ENCODE data around the gene TEX54. TPM values are rescaled to one million over a fixed set of nuclear protein-coding genes. Genes with fewer than 3 reads are reported as not detected.
"Not testable (repeated sequence)": the region's sequence is repeated elsewhere in the genome, so short reads cannot be mapped to it uniquely, and the experiment has no call there.

The TEX54 gene
- total RNA-seq, 4 donors from 2014 or later: not detected

GRCh38 chr11:62842171-62842741 lies 9.6 kb upstream of the TEX54 start:
- H3K36me3 ChIP-seq: peaks cover 0 to 2% (median 0%) of the 10 kb centered on the region in 3 donors
- peak overlapping the region; percentile 34 to 77 (median 58) for H3K4me3 ChIP-seq
- peak overlapping the region; percentile 98 to 100 (median 99) for H3K27ac ChIP-seq
- TF ChIP-seq CTCF (IDR thresholded peaks at IDR 0.05) (no peak), EP300 (IDR thresholded peaks at IDR 0.05) (no peak), POLR2A (IDR thresholded peaks at IDR 0.05) (no peak)
- H3K4me1 ChIP-seq: peaks cover 0 to 30% (median 7%) of the 10 kb centered on the region in 4 donors
- 6 to 7% methylated on average over 23 to 30 of the region's 30 CpGs for WGBS, 2 donors
- H3K27me3 ChIP-seq: no peaks in the 10 kb centered on the region
- no peak for DNase-seq (ENCODE audit: low spot score in 2 of 2)
- H3K9me3 ChIP-seq: no peaks in the 10 kb centered on the region

GRCh38 chr11:62841361-62842170 lies 8.9 kb upstream of the TEX54 start:
- peak; percentile 68 to 87 for DNase-seq (ENCODE audit: low spot score in 2 of 2)
- H3K4me1 ChIP-seq: peaks cover 0 to 30% (median 7%) of the 10 kb centered on the region in 4 donors
- peak overlapping the region; percentile 69 to 97 (median 86) for H3K4me3 ChIP-seq
- TF ChIP-seq CTCF (IDR thresholded peaks at IDR 0.05): peak in 1 of 5 experiments; percentile 35
- peak; percentile 63 to 100 for TF ChIP-seq EP300 (IDR thresholded peaks at IDR 0.05)
- TF ChIP-seq POLR2A (IDR thresholded peaks at IDR 0.05): peak; percentile 96 to 99
- H3K27ac ChIP-seq: peak overlapping the region; percentile 98 to 100 (median 99)
- no peaks in the 10 kb centered on the region for H3K27me3 ChIP-seq
- WGBS, 2 donors: 0 to 1% methylated on average over 33 of the region's 33 CpGs
- peaks cover 0 to 9% (median 0%) of the 10 kb centered on the region in 3 donors for H3K36me3 ChIP-seq
- no peaks in the 10 kb centered on the region for H3K9me3 ChIP-seq

- WGBS, 2 donors: 1 to 2% methylated on average over 41 of the region's 41 CpGs
- Histone ChIP-seq H3K4me3 (peak overlapping the region; percentile 69 to 97 (median 86)), H3K4me1 (peaks cover 0 to 36% (median 7%) of the 10 kb centered on the region in 4 donors), H3K27ac (peak overlapping the region; percentile 98 to 100 (median 99)), H3K36me3 (peaks cover 0 to 17% (median 0%) of the 10 kb centered on the region in 3 donors)
- DNase-seq (ENCODE audit: low spot score in 2 of 2): peak; percentile 61 to 79
- not testable (repeated sequence) for H3K27me3 ChIP-seq, H3K9me3 ChIP-seq
- TF ChIP-seq EP300 (IDR thresholded peaks at IDR 0.05): peak in 1 of 2 donors; percentile 8
Measured at GRCh38 chr11:62840721-62841360, 8.2 kb upstream of the TEX54 start.

GRCh38 chr11:62839050-62839945 lies 6.7 kb upstream of the TEX54 start, which contains the start of gene WDR74:
Gene WDR74 (minus strand): TSS chr11:62839590. CDS start chr11:62839570, 20 bp downstream.
- Histone ChIP-seq H3K27ac (peak within 1 kb of the TSS; percentile 98 to 100 (median 99)), H3K27me3 (no peaks in the 10 kb centered on the region), H3K36me3 (peaks cover 0 to 32% (median 5%) of the 10 kb centered on the region in 3 donors), H3K4me1 (peaks cover 0 to 47% (median 7%) of the 10 kb centered on the region in 4 donors), H3K4me3 (peak within 1 kb of the TSS; percentile 69 to 97 (median 86)), H3K9me3 (no peaks in the 10 kb centered on the region)
- TF ChIP-seq CTCF (IDR thresholded peaks at IDR 0.05) (peak in 1 of 5 experiments; percentile 32), POLR2A (IDR thresholded peaks at IDR 0.05) (peak; percentile 92 to 93), EP300 (IDR thresholded peaks at IDR 0.05) (peak; percentile 55 to 100)
- WGBS, 2 donors: 0% methylated on average over 48 to 62 of the region's 62 CpGs
- DNase-seq (ENCODE audit: low spot score in 2 of 2): peak; percentile 82 to 87

GRCh38 chr11:62835336-62835735 lies 2.7 kb upstream of the TEX54 start:
- no peak for TF ChIP-seq POLR2A (IDR thresholded peaks at IDR 0.05)
- TF ChIP-seq EP300 (IDR thresholded peaks at IDR 0.05): no peak
- TF ChIP-seq CTCF (IDR thresholded peaks at IDR 0.05): no peak
- no peak overlapping the region for H3K27ac ChIP-seq
- H3K27me3 ChIP-seq: no peaks in the 10 kb centered on the region
- H3K4me1 ChIP-seq: peaks cover 0 to 59% (median 17%) of the 10 kb centered on the region in 4 donors
- no peak for DNase-seq (ENCODE audit: low spot score in 2 of 2)
- no peaks in the 10 kb centered on the region for H3K9me3 ChIP-seq
- no peak overlapping the region for H3K4me3 ChIP-seq
- 81 to 82% methylated on average over 8 of the region's 8 CpGs for WGBS, 2 donors
- peaks cover 0 to 36% (median 11%) of the 10 kb centered on the region in 3 donors for H3K36me3 ChIP-seq
